Smooth muscle cell of trachea (primary cell): ENCODE results near the gene CRISP1. TPM values are rescaled to one million over a fixed set of nuclear protein-coding genes. Genes with fewer than 3 reads are reported as not detected.

Experiments
- total RNA-seq: library from RNA; depleted of rRNA; stranded (reverse); fragments of >200 nt; gene quantifications from 2 replicates; pipeline ENCODE4 v1.2.1, GENCODE V29; 2014

CRISP1 gene, protein sequence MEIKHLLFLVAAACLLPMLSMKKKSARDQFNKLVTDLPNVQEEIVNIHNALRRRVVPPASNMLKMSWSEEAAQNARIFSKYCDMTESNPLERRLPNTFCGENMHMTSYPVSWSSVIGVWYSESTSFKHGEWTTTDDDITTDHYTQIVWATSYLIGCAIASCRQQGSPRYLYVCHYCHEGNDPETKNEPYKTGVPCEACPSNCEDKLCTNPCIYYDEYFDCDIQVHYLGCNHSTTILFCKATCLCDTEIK
- total RNA-seq: not detected in 2 replicates

DNA sequence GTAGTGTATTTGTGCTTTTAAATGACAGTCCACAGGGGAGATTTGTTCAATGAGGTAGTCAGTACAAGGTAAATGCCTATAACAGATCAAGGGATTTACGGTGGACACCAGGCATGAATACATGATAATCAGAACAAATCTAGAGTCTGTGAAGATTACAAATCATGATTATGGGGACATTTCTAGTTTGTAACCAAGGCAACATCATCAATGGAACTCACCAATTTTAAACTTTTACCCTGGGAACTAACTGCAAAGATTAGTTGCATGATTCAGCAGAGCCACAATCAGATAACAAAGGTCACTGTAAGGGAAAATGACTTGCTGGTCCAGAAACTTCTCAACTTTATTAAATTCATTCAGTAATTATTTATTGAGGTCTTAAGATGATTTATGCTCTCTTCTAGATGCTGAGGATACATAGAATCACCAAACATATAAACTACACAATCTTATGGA lies at the start of gene CRISP1:
CRISP1 (minus strand) TSS at position 51 of the 459 bp plus-strand sequence. CDS start 9,135 bp downstream, outside the sequence.

DNA sequence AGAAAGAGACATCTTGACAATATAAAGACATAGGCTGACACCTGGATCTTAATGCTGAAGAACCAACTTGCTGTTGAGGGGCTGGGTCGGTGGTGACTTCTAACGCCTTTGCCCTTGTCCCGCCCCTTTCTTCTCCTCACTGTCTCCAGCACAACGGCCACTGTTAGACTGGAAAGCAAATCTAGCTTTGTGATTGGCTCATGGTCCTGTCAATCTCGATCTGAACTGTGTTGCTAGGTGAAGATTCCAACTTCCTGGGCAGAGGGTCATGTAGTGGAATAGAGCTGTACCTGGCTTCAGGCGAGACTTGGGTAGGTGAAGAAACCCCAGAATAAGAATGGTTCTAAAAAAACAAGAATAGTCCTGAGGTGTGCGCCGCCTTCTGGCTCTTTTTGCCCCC lies 79.2 kb downstream of the CRISP1 start, which contains the start of gene PGK2:
PGK2 (minus strand) TSS at position 110 of the 400 bp plus-strand sequence; CDS start at position 12, 98 bp downstream.

Other genes starting within 250 kb of the CRISP1 start
- gene RHAG, start 229.7 kb downstream of the CRISP1 start, total RNA-seq: not detected in 2 replicates
- gene CRISP2, start 153.0 kb downstream of the CRISP1 start, total RNA-seq: not detected in 2 replicates
- not detected in 2 replicates for gene CRISP3, start 122.1 kb downstream of the CRISP1 start, total RNA-seq
- not detected in 2 replicates for gene PGK2, start 79.2 kb downstream of the CRISP1 start, total RNA-seq
- not detected in 2 replicates for gene DEFB114, start 97.6 kb upstream of the CRISP1 start, total RNA-seq
- gene DEFB113, start 103.1 kb upstream of the CRISP1 start, total RNA-seq: not detected in 2 replicates
- not detected in 2 replicates for gene DEFB110, start 155.5 kb upstream of the CRISP1 start, total RNA-seq
- not detected in 2 replicates for gene DEFB112, start 183.4 kb upstream of the CRISP1 start, total RNA-seq